Thyroid gland (tissue), 4 donors: ENCODE measurements around the gene TBXAS1.

Experiments
- POLR2A ChIP-seq, 2 donors: fragments of 450-650 bp; IDR thresholded peaks; one replicate each; pipeline ENCODE4 v1.6.1; 2017; ENCODE audit warnings: antibody characterized with exemption in 2 of 2, mild to moderate bottlenecking in 2 of 2, moderate library complexity in 1 of 2
- TF ChIP-seq, protein P1 (sequence below), 6 experiments: fragments of 200-600 bp in 3 of 6; fragments of 450-650 bp in 3 of 6; sonication (generic) in 3 of 6; IDR thresholded peaks; one replicate each; pipeline ENCODE4 v1.5.1; 2016 to 2019; ENCODE audit warnings: antibody characterized with exemption in 6 of 6, mild to moderate bottlenecking in 2 of 6, inconsistent platforms in 1 of 6, moderate library complexity in 1 of 6

DNA sequence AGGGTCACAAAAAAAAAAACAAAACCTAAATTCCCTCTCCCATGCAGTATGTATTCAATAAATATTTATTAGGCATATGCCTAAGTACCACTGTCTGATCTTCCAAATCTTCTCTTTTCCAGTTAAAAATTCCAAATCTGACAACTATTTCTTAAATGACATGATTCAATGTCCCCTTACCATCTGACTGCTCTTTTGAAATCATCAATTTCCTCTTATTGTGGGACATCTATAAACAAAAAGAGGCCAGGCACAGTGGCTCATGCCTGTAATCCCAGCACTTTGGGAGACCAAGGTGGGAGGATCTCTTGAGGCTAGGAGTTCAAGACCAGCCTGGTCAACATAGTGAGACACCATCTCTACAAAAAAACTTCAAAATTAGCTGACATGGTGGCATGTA is 103.5 kb downstream of the TBXAS1 start:
- TF ChIP-seq, protein P1, sequence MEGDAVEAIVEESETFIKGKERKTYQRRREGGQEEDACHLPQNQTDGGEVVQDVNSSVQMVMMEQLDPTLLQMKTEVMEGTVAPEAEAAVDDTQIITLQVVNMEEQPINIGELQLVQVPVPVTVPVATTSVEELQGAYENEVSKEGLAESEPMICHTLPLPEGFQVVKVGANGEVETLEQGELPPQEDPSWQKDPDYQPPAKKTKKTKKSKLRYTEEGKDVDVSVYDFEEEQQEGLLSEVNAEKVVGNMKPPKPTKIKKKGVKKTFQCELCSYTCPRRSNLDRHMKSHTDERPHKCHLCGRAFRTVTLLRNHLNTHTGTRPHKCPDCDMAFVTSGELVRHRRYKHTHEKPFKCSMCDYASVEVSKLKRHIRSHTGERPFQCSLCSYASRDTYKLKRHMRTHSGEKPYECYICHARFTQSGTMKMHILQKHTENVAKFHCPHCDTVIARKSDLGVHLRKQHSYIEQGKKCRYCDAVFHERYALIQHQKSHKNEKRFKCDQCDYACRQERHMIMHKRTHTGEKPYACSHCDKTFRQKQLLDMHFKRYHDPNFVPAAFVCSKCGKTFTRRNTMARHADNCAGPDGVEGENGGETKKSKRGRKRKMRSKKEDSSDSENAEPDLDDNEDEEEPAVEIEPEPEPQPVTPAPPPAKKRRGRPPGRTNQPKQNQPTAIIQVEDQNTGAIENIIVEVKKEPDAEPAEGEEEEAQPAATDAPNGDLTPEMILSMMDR (IDR thresholded peaks at IDR 0.05): no peak
- TF ChIP-seq POLR2A (IDR thresholded peaks at IDR 0.05): no peak
